ENCODE measurements around the gene TAF4B.
A peak's percentile ranks its signal among the peaks of the same experiment; 100 is the strongest.

TAF4B gene

GRCh38 chr18:26383454-26384270 lies 157.4 kb downstream of the TAF4B start:
- DNase-seq (ENCODE audit: low spot score), result peak; percentile 52

- DNase-seq (ENCODE audit: low spot score), result peak; percentile 48
Observed at GRCh38 chr18:26386002-26386401, 159.8 kb downstream of the TAF4B start.

DNA sequence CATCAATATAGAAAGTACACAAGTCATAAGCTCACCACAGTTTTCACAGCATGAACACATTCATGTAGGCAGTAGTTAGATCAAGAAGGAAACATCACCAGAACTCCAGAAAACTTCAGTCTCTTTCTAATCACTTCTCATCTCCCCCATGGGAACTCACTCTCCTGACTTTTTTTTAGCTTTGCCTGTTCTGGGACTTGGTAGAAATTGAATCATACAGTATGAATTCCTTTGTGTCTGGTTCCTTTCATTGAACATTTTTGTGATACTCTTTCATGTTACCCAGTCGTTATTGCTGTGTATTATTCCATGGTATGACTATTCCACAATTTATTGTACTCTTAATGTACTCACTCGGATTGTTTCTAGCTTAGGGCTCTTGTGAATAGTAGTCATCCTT lies 160.2 kb downstream of the TAF4B start:
- DNase-seq (ENCODE audit: low spot score), result peak; percentile 8

DNA sequence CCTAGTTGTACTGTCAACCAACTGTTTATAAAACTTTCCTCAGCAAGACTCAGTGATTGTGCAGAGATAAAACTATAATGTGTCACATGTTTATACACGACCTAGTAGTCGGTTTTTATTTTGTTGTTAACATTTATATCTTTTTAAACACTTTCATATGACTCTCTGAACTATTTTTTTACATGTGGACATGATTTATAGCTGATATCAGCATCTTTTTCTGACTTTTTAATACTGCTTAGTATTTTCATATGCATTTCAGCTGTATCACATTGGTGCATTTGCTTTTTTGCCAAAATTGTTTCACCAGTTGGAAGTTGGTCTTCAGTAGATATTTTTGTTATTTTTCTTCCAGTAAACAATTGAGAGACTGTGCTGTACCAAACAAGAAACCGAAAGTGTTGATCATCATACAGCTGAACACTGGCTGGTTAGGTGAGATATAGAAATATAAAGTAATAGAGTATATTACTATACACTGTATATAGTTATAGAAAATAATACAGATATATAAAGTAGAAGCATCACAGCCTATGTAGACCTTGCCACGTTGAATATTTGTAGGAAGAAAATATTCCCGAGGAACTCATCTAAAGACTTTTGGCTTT lies 167.9 kb downstream of the TAF4B start:
- no peak for DNase-seq (ENCODE audit: low spot score)

DNA sequence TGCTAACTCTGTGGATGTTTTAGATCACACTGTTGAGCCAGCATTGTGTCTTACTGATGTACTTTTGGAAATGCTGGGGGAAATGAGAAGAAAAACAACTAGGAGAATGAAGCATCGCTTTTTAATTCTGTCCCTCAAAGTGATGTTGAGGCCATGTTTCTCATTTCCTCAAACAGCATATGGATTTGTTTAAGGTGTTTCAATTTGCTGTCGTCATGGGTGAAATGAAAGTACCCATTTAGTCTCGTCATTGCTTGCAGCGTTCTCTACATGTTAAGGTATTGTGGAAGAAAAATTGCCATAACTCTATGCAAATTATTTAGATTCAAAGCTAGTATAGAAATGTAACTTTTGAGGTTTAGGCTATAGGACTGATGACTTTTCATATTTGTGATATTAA lies 170.8 kb downstream of the TAF4B start:
- DNase-seq (ENCODE audit: low spot score), result no peak

DNA sequence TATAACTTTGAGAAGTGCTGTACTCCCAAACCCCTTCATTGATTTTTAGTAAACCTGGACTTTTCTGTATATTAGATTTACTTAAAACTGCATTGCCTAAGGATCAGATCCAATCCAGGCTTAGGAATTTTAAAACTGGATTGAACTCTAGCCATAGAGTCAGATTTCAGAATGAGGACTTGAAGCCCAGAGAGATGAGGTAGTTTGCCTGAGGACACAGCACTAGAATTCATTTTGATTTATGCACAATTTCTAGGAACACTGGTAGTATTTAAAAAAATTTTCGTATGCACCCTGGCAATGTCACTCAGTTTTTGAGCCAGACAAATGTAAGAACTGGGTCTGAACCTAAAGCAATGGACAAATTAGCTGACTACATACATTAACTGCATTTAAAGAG lies 177.2 kb downstream of the TAF4B start:
- no peak for DNase-seq (ENCODE audit: low spot score)

- no peak for DNase-seq (ENCODE audit: low spot score)
Observed at GRCh38 chr18:26405190-26405801, 179.1 kb downstream of the TAF4B start.

DNA sequence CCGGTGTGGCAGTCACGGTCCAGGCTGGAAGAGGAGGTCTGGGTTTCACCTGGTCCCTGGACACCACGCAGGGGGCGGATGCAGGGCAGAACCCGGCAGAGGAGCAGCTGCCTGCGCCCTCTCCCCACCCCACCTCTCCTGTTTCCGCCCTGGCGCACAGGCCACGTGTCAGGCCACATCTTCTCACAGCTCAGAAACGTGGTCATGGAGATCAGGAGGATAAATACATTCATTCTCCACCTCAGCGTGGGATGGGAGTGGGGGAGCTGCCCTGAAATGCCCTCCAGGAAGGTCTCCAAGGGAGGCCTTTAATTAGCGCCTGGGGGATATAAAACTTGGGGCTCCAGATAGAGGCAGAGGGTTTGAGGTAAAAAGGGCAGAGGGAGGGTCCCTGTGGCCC lies 180.1 kb downstream of the TAF4B start:
- DNase-seq (ENCODE audit: low spot score), result no peak

DNA sequence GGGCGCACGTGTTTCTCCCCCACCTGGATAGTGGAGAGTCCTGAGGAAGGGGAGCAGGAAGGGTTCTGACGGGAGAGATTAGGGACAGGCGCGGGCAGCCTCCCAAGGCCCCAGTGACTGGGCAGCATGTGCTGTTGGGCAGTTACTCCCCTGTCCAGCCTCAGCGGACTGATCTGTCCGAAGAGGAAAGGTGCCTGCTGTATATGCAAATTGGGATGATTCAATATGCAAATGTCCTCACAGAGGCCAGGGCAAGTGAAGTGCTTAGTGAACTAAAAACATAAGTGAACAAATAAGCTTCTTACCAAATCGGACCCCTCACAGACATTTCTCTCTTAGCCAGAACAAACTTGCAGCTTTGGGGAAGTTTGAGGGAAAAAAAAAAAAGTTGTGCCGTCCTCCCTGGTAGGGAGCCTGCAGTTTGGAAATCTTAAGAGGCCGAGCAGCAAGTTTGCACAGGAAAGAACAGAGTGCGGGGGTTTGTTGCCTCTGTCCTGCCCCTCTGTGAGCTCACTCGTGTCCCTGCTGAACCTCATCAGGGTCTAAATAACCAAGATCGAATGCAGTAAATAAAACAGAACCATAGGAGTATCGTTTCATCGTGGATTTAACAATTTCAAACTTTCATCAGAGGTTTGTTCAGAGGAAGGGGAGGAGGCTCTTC lies 180.7 kb downstream of the TAF4B start:
- no peak for DNase-seq (ENCODE audit: low spot score)

DNA sequence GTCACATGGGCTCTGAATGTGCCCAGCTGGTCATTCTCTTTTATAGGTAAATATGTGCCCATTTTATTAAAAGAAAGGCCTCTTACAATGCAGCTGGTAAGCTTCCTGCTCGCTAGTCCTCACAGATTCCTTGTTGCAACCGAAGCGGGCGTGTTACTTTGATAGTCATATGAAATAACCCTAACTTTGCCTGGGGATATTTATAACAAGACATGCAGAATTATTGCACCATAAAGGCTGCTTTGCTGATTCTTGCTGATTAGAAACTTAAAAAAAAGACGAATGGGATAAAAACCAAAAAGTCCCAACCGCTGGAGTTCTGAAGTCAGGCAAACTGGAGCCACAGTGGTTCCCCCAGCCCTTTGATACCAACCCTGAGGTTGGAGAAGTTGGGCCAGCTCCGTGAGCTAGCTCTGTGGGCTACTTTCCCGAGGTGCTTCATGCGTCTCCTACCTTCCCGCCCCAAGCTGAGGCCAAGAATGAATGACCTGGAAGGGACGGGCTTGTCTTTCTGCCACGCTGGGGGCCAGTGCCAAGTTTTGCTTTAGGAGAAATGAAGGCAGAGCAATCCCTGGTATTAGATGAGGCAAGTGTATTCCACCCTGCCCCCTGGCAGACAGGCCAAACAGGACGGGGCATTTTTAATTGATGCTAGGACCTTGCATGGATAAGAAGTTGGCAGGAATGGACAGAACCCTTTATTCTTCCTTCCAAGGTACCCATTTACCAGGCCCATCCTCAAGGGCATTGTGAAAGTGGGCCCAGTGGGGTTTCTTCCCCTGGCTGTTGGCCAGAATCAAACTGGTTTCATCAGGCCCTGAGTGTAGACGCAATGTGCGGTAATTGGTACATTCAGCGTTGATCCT lies 181.7 kb downstream of the TAF4B start:
- DNase-seq (ENCODE audit: low spot score), result no peak

DNA sequence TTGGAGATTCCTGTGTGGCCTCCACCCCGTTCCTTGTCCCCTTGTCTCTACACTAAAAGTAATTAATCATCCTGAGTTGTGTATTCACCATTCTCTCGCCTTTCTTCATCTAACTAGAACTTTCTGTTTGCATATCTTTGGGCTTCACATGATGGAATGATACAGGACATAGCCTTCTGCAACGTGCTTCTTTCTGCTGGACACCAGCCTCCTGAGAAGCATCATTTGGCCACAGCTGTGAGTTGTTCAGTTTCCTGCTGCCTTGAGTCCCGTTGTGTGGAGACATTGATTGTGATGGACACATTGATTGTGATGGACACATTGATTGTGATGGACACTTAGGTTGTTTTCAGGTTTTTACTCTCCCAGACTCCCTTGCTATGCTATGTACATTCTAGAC lies 182.8 kb downstream of the TAF4B start:
- no peak for DNase-seq (ENCODE audit: low spot score)

- DNase-seq (ENCODE audit: low spot score), result no peak
Observed at GRCh38 chr18:26414901-26415440, 188.7 kb downstream of the TAF4B start.

DNA sequence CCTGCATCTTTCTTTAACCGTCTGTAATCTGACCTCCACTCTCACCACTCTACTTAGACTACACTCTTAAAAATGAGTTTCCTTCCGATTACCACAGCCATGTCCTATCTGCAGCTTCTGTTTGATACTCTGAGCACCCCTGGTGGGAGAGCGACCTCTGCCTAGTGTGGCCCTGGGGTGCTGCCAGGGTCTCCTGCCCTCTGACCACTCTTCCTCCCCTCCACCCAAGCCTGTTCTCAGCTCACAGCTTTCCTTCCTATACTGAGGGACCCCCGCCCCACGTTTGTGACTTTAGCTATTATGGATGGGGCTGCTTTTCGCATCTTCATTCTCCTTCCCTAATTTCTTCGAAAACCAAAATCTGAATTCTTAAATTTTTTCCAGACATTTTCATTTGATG lies 189.4 kb downstream of the TAF4B start:
- DNase-seq (ENCODE audit: low spot score), result no peak

- no peak for DNase-seq (ENCODE audit: low spot score)
Observed at GRCh38 chr18:26416652-26417150, 190.5 kb downstream of the TAF4B start.

- no peak for DNase-seq (ENCODE audit: low spot score)
Observed at GRCh38 chr18:26417190-26417589, 190.9 kb downstream of the TAF4B start.

DNA sequence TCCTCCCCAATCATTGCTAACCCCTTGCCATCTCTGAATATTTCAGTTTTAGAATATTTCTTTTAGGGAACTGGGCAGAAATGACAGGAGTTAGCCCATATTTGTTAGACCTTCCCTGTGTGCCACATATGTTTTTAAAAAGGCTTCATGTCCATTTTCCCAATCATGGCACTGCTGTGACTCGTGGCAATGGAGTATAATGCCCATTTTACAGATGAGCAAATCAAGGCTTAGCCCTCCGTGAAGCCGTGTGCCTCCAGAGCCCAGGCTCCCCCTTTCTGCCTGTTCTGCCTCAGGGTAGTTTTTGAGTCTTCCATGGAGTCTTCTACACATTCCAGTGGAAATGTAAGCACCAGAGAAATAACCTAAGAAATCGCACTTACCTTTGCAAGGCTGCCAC lies 192.0 kb downstream of the TAF4B start:
- DNase-seq (ENCODE audit: low spot score), result no peak

DNA sequence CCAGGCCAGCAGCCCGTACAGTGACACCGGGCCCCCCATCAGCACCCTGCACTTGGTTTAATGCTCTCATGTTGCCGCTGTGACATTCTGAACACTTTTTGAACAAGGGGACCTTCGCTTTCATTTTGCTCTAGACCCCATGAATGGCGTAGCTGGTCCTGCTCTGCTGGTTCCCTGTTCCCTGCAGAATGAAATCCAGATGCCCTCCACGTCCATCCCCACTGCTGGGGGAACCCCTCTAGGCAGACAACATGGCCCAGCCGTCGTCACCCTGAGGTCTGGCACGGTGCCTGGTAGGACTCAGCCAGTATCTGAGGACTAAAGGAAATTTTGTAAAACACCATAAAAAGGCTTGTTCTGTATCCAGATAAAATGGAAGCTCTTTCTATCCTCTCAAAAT lies 193.5 kb downstream of the TAF4B start:
- no peak for DNase-seq (ENCODE audit: low spot score)

DNA sequence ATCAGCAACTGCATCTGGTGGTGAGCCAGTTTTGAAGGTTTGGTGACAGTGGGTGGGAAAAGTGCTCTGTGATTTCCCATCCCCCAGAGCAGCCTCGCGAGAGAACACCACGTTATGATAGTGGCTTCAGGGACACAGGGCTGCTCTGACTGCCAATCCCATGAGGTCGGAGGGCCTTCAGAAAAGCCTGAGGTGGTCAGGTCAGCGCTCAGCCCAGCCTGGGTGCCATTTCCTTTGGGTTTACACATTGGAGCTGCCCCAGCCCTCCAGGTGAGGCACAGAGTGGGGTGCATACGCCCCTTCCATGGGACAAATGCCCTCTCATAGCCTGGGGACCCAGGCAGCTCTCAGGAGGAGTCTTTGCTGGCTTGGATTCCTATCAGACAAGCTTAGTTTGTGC lies 195.3 kb downstream of the TAF4B start:
- DNase-seq (ENCODE audit: low spot score), result no peak

DNA sequence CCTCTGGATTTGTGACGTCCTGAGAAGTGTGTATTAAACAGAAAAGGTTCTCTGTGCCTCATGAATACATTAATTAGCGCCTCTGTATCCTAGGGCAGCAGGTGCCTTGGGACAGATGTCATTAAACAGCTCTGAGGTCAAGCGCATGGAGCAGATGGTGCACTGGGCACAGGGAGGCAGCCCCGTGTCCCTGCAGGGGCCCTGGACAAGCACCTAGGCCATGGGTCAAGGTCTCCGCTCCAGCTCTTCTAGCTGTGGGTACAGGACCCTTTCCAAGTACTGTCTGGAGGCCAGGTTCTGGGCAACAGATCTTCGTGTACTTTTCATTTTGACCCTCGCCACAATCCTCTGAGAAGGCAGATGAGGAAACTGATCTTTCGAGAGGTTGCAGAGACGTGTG lies 195.7 kb downstream of the TAF4B start:
- no peak for DNase-seq (ENCODE audit: low spot score)

GRCh38 chr18:26422472-26423162 lies 196.4 kb downstream of the TAF4B start:
- no peak for DNase-seq (ENCODE audit: low spot score)
